ENCODE measurements around the gene SMARCD2.

Gene SMARCD2

GRCh38 chr17:63848834-63849689 lies 6.6 kb upstream of the SMARCD2 start:
- peak; percentile 91 for DNase-seq

DNA sequence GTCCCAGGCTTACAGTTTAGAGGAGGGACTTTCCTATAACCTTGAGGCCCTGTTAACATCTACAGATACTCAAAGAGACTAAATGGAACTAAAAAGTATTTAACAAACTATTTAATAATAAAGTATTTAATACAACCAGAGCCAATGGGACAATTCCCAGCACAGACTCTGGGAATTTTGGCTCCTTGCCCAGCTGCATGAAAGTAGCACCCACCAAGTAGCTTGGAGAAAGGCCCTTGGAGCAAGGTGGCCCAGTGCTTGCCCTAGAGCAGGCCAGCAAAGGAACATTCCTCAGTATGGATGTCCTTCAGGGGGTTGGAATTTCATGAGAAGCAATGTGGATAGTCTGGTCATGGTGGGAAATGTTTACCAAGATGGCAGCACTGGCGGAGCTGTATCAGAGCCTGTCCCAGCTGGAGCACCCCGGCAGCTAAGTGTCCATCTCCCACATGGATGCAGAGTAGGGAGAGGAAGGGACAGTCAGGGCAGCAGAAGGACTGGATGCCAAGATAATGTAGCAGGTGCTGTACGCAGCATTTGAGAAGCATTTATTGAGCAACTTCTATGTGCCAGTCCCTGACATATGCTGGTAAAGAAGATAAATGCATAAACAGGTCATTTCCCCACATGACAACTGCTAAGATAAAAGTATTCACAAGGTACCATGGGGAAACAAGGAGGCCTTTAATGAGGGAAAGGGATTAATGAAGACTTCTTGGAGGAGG lies 5.2 kb upstream of the SMARCD2 start:
- DNase-seq: no peak

DNA sequence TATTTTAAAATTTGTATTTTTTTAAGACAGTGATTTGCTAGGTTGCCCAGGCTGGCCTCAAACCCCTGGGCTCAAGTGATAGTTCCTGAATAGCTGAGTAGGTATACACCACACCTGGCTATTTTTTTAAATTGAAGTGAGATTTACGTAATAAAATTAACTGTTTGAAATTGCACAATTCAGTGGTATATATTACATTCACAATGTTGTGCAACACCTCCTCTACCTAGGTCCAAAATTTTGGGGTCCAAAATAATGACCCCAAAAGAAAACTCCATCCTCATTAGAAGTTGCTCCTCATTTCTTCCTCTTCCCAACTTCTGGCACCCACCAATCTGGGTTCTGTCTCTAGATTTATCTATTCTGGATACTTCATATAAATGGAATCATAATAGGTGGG lies 3.0 kb upstream of the SMARCD2 start:
- DNase-seq: no peak

GRCh38 chr17:63843910-63844677 lies 1.6 kb upstream of the SMARCD2 start:
- DNase-seq: no peak

GRCh38 chr17:63843387-63843888 lies 953 bp upstream of the SMARCD2 start:
- DNase-seq: peak; percentile 49

DNA sequence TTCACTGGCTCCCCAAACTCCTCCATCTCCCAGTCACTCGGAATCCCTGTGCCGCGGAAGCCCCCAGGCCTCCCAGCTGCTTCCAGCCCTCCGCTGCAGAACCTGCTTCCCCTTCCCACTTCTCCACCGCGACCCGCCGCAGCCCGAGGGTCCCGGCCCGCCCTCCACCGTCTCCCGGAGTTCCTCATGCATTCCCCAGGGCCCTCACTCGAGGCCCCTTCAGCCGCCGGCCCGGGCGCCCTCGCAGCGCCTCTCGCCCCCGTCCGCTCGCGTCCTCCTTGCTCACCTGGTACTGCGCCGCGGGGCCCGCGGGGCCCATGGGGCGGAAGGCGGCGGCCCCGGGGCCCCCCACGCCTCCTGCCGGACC lies 329 bp downstream of the SMARCD2 start:
- no peak for DNase-seq

GRCh38 chr17:63841350-63842172 lies 924 bp downstream of the SMARCD2 start:
- peak; percentile 28 for DNase-seq

- DNase-seq: no peak
These were observed 1.7 kb downstream of the SMARCD2 start for GRCh38 chr17:63840591-63841349.

DNA sequence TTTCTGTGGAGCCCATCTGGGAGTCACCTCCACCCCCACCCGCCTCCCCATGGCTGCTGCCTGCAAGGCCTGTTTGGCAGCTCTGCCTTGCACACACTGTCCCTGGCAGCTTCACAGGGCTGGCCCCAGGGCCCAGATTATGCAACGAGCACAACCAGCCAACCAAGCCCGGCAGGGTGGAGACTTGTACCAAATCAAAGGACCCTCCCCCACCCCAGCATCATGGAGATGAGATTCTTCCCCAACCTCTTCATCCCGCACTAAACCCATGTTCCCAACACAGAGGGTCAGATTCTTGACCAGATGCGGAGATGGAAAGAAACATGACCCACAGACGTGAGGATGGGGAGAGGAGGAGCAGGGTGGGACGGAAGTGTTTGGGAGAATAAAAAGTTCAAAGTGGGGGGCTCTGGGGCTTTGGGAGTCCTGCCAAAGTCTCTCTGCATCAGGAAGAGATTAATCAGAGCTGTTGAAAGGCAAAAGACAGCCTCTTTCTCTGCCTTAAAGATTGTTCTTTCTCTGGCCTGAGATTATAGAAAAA lies 3.8 kb downstream of the SMARCD2 start:
- DNase-seq: peak; percentile 85

DNA sequence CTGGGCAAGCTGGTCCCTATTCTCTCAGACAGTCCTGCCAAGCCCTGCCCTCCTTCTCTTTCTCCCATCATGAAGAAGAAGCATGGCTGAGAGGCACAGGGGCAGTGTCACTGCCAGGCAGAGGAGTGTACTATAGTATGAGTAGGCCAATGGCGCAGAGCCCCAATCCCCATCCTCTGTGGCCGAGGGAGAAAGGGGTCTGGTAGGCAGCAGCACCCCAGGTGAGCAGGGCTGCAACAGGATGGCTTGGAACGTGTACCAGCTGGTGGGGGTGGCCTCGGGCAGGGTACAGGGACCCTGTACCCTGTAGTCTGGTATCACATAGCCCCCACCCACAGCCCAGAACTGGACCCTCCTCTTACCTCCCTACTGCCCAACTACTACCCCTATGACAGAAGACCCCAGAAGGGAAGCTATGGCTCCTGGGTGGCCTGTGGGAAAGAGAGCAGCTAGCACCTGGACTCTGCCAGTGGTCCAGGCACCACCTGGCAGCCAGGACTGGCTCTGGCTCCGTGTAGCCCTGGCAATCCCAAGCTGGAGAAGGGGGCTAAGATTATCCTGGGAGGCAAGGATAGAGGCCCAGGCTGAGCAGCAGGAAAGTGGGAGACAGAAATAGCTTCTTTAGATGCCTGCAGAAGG lies 4.4 kb downstream of the SMARCD2 start:
- no peak for DNase-seq

DNA sequence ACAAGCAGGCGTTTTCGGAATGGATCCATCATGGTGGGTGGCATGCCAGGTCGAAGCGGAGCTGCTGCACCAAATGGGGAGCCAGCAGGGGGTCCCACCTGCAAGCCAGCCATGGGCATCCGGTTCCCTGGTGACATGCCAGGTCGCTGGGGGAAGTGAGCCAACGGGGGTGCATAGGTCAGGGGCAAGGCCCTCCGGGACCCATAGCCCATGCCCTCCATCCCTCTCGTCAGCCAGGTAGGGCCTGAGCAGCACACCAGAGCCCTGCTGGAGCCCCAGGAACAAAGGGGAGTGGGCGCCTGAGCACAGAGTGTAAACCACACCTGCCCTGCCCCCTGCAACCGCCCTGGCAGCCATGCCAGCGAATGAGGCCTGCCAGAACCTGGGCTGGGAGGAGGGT lies 5.0 kb downstream of the SMARCD2 start:
- DNase-seq: no peak

GRCh38 chr17:63836811-63837210 lies 5.7 kb downstream of the SMARCD2 start:
- DNase-seq: no peak

DNA sequence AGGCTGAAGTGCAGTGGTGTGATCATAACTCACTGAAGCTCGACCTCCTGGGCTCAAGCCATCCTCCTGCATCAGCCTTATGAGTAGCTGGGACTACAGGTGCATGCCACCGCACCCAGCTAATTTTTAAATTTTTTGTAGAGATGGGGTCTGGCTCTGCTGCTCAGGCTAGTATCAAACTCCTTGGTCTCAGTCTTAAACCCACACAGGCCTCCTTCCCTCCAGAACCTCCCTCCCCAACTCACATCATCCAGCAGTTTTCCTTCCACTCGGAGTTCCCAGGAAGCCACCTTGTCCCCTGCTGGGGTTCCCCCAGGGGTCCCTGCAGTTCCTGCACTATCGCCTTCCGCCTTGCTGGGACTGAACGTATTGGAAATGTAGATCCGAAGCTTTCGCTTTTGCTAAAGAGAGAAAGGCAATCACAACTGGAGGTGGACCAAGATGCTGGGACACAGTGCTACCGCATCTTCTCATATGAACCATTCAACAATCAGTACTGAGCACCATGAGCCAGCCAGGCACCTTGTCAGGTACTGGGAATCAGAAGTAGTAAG lies 7.2 kb downstream of the SMARCD2 start:
- DNase-seq: no peak

- DNase-seq: peak; percentile 76
These were observed 7.9 kb downstream of the SMARCD2 start for GRCh38 chr17:63834431-63835166.

DNA sequence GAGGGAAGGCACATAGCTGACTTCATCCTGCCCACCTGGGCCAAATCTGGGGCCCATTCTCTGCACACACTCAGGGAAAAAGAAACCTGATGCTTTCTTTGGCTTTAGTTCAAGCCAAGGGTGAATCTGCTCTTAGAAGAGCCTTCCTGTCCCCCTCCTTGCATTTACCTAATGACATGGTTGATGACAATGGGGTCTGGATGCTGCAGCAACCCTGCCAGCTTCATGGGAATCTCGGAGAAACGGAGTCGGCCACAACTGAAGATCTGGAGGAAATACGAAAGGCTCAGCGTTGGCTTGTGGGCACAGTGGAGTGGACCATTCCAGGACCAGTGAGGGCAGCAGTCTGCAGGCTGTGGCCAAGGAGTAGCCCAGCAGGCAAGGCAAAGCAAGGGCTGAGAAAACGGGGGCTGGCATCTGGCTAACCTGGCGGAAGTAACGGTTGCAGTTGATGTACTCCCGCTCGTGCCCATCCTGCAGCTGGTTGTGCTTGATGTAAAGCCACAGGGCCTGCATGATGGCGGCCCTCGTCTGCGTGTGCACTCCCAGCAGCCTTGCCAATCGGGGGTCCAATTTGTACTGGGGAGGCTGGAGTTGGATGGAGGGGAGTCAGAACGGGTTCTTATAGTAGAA lies 8.6 kb downstream of the SMARCD2 start:
- no peak for DNase-seq

- DNase-seq: no peak
These were observed 9.3 kb downstream of the SMARCD2 start for GRCh38 chr17:63833026-63833740.

- no peak for DNase-seq
These were observed 10.0 kb downstream of the SMARCD2 start for GRCh38 chr17:63832455-63832854.

- DNase-seq: no peak
These were observed 10.5 kb downstream of the SMARCD2 start for GRCh38 chr17:63832014-63832413.

DNA sequence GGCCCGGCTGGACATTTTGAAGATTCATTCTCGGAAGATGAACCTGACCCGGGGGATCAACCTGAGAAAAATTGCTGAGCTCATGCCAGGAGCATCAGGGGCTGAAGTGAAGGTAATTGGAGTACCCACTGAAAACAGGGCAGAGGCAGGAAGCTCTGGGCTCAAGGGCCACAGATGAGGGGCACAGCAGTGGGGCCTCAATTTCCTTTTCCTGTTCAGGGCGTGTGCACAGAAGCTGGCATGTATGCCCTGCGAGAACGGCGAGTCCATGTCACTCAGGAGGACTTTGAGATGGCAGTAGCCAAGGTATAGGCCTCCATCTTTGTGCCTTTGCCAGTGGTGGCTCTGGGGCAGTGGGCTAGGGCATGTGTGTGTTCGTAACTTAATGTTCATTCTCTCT lies 11.0 kb downstream of the SMARCD2 start:
- no peak for DNase-seq
